Loucy (cell line): ENCODE results near the gene SRD5A3.

Experiments used
- CTCF ChIP-seq: fragments of 200-600 bp; sonication (generic); conservative IDR thresholded peaks from 2 replicates; pipeline ENCODE4 v1.5.1; 2014; ENCODE audit warnings: mild to moderate bottlenecking, antibody characterized with exemption, low read length
- EZH2phosphoT487 ChIP-seq: fragments of 200-600 bp; IDR thresholded peaks from 2 replicates; pipeline ENCODE4 v1.6.1; 2018; ENCODE audit warnings: antibody characterized with exemption, mild to moderate bottlenecking, moderate library complexity, borderline replicate concordance

- TF ChIP-seq CTCF = no peak
- TF ChIP-seq EZH2phosphoT487 = no peak
Observed at GRCh38 chr4:55355555-55355954, 9.5 kb downstream of the SRD5A3 start.
